Caki2 (cell line): ENCODE measurements around the gene CLDN15. TPM values are rescaled to one million over a fixed set of nuclear protein-coding genes. Genes with fewer than 3 reads are reported as not detected.

Source experiments
- DNase-seq: peaks from one replicate; pipeline ENCODE4 v3.0.0-alpha.2; 2015; ENCODE audit warnings: low read depth
- in situ Hi-C: cut with HindIII; loops from 2 replicates; pipeline ENCODE4 v1.10.0; 2016; ENCODE audit warnings: low sequenced_read_pairs, low pct_unique_long_range_greater_than_20kb, mixed read lengths
- total RNA-seq: library from RNA; depleted of rRNA; stranded (reverse); fragments of >200 nt; shearing (Covaris generic); gene quantifications from 2 replicates; pipeline ENCODE4 v1.2.3, GENCODE V29; 2014; ENCODE audit warnings: low replicate concordance

The CLDN15 gene
- total RNA-seq, 1 experiment from 2014 or later = 0.81 TPM

DNA sequence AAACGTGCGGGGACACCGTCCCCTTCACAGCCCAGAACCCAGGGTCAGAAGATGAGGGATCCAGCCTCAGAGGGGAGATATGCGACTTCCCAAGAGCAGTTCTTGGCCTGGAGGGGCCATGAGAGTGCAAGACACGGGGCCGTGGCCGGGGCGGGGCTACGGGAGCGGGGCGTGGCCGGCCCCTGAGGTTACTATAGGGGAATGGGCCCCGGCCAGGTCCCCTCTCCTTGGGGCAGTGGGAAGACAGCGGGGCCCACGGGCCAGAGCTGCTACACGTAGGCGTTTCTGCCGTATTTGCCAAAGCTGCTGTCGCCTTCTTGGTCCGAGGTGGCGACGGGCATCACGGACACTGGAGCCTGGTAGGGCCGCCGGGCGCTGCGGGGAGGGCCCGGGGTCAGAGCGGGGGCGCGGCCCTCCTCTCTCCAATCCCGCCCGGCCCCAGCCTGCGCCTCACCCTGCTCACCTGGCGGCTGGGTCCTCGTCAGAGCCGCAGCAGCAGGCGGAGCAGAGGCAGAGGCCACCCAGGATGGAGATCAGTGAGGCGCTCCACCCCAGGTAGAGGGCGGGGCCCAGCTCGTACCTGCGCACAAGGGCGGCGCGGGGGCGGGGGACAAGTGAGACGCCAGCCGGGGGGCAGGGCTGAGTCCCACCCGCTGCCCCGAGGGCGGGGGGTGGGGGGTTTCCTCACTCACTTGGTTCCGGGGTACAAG lies 5.3 kb downstream of the CLDN15 start:
- DNase-seq = no peak
- in situ Hi-C loops = no loop called here

DNA sequence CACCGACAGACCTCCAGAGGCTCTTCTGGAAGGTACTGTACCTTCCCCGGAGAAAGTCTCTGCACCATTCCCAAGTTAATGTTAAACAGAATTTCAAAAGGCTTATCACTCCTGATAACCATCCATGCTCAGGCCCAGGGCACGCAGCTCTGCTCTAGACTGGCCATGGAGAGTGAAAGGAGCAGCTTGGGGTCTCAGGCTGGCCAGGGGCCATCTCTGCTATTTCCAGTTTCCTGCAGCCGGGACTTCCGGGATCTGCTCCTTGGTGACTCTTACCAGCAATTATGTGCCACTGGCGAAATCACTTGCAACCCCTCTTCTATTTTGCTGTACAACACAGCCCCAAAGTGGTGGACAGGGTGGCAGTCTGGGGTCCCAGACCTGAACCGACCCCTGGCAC lies 6.0 kb downstream of the CLDN15 start:
- in situ Hi-C loops = no loop called here
- no peak for DNase-seq

DNA sequence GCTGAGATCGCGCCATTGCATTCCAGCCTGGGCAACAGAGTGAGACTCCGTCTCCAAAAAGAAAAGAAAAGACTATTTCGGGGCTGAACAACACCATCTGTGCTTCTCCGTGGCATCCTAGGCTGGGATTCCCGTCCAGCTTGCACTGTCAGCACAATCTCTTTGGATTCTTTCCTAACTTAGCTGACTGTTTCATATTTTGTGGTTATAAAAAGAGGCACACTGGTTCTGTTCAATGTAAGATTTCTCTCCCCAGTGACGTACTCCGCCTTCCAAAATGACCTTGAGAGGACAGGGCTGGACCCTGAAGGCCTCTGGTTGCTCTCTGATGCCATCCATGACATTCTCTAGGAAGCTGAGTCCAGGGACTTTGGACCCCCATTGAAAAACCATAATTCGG lies 10.9 kb downstream of the CLDN15 start:
- no peak for DNase-seq
- in situ Hi-C loops = no loop called here

DNA sequence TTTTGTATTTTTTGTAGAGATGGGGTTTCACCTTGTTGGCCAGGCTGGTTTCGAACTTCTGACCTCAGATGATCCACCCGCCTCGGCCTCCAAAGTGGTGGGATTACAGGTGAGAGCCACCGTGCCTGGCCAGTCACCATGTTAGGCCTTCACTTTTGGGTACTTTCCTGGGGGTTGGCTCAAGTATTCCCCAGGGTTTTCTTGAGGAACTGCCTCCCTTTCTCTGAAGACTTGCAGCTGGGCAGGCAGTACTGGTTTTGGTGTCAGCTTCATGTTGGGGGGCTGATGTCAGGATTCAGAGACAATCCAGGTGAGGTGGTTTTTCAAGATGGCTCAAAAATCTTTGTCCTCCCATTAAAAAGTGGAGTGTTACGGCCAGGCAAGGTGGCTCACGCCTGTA lies 12.0 kb downstream of the CLDN15 start:
- in situ Hi-C loops = no loop called here
- DNase-seq = no peak

DNA sequence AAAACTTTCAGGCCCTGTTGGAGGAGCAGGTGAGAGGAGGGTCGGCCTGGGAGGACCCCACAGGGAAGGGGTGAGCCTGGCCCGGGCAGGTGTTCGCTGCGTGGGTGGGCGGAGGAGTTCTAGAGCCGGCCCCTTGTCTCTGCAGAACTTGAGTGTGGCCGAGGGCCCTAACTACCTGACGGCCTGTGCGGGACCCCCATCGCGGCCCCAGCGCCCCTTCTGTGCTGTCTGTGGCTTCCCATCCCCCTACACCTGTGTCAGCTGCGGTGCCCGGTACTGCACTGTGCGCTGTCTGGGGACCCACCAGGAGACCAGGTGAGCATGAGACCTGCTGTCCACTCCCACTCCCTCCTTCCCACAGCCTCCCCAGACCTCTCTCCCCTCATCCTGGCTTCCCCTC lies 14.1 kb downstream of the CLDN15 start:
- in situ Hi-C loops = no loop called here
- DNase-seq = no peak

DNA sequence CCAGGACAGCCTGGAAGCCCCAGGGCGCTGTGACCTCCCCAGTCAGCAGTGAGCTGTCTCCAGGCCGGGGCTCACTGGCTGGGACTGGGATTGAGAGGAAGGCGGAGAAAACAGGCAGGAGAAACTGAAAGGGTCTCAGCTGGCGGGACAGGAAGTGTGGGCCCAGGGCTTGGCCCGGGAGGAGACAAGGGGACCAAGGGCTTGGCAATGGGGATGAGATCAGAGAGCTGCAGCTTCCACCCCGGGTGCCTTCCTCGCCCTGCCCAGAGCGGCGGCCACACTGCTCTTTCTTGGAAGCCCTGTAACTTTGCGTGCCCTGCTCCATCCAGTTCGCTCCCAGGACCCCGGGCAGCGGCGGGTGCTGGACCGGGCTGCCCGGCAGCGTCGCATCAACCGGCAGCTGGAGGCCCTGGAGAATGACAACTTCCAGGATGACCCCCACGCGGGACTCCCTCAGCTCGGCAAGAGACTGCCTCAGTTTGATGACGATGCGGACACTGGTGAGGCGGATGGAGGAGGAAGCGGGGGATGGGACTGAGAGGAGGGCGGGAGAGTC lies 15.2 kb downstream of the CLDN15 start:
- in situ Hi-C loops = no loop called here
- DNase-seq = no peak

DNA sequence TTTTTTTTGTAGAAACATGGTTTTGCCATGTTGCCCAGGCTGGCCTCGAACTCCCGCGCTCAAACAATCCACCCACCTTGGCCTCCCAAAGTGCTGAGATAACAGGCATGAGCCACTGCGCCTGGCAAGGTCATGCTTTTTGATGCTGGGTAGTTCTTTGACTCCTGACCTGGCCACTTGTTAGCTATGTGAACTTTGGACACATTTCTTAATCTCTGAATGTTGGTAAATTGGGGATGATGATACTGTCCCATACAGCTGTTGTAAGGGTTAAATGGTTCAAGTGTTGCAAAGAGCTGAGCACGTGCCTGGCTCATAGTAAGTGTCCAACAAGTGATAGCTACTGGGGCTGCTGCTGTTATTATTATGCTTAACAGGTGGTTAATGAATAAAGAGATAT lies 17.3 kb downstream of the CLDN15 start:
- DNase-seq = no peak
- in situ Hi-C loops = no loop called here

DNA sequence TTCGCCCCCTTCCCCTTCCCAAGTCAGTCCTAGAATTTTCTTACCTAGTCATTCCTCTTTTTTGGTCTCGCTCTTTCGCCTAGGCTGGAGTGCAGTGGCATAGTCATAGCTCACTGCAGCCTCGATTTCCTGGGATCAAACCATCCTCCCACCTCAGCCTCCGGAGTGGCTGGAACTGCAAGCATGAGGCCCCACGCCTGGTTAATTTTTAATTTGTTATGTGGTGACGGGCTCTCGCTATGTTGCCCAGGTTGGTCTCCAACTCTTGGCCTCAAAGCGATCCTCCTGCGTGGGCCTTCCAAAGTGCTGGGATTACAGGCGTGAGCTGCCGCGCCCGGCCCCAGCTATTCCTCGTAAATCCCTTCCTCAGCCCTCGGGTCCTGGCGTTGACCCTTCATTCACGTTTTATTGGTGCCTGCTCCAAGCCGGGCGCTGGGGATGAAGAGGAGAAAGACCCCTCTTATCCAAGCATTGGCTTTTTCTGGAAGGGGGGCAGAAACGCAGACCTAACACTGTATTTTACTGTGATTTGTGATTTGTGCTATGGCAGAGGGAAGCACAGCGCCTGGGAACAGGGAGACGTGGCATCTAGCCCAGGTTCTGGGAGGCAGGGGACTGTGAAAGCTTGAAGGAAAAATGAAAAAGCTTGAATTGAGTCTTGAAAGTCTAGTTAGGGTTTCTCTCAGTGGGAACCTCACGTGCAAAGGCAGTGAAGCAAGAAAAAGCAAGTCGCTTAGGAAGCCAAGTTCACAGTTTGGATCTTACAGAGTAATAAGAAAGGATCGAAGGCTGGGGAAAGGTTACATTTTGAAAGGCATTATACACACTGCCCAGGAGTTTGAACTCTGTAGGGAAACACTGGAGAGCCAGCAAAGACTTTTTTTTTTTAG lies 19.1 kb downstream of the CLDN15 start:
- DNase-seq = no peak
- in situ Hi-C loops = no loop called here

DNA sequence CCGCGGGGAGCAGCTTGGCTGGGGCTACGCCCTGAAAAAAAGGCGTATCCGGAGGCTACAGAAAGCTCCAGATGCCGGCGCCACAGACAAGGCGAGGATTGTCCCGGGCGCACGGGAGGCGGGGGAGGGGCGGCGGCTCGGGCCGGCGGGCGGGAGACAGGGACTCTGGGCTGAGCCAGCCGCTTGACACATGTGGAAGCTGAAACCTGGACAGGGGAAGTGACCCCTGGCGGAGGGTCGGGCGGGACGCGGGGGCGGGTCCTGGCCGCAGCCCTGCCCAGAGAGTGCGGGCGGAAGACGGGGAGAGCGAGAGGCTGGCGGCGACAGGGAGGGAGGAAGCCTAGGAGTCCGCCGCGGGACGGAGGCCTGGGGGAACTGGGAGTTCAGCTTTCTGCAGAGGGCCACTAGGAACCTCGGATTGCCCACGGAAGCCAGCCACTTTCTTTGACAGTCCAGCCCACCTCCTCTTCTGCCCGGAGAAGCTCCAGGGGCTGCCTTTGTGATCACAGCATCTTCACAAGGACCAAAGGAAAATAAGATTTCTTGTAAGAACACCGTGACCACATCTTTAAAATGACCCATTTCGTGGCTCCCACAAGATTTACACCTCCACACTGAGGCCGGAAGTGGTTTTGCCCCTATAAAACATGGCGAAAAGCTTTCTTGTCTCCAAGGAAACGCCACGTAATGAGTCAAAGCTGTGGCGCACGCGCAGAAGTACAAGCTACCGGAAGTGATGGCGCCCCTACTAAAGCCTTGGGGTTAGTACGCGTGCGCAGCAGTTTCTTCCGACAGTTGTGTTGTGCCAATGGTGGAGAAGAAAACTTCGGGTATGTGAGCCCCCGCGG lies 20.0 kb downstream of the CLDN15 start, which contains the start of the genes PLOD3 and ZNHIT1:
PLOD3 (minus strand) TSS at position 194 of the 848 bp plus-strand sequence. CDS start 307 bp downstream, outside the sequence.
ZNHIT1 (plus strand) TSS at position 778 of the 848 bp plus-strand sequence; CDS start at position 809, 31 bp downstream.
- DNase-seq = peak; percentile 92
- in situ Hi-C loops = no loop called here

DNA sequence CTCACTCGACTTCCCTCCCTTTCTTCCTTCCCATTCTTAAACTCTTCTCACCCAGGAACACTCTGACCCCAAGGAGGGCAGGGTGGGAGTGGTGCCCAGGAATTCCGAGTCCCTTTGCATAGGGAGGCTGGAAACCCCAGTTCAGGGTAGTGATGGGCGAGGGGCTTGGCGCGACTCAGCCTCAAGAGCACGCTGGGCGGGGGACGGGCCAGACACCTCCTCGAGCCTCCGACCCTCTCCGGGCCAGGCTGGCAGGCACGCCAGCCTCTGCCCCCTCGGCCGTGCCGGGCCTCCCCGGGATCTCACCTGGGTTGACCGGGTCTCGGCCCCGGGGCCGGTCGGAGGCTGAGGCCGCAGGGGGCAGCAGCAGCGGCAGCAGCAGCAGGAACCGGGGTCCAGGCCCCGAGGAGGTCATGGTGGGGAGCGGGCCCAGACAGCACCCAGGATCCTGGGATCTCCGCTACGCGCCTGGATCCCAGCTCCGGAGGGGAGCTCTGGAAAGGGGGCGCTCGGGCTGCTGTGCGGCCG lies 20.7 kb downstream of the CLDN15 start:
- in situ Hi-C loops = no loop called here
- DNase-seq = peak; percentile 12

DNA sequence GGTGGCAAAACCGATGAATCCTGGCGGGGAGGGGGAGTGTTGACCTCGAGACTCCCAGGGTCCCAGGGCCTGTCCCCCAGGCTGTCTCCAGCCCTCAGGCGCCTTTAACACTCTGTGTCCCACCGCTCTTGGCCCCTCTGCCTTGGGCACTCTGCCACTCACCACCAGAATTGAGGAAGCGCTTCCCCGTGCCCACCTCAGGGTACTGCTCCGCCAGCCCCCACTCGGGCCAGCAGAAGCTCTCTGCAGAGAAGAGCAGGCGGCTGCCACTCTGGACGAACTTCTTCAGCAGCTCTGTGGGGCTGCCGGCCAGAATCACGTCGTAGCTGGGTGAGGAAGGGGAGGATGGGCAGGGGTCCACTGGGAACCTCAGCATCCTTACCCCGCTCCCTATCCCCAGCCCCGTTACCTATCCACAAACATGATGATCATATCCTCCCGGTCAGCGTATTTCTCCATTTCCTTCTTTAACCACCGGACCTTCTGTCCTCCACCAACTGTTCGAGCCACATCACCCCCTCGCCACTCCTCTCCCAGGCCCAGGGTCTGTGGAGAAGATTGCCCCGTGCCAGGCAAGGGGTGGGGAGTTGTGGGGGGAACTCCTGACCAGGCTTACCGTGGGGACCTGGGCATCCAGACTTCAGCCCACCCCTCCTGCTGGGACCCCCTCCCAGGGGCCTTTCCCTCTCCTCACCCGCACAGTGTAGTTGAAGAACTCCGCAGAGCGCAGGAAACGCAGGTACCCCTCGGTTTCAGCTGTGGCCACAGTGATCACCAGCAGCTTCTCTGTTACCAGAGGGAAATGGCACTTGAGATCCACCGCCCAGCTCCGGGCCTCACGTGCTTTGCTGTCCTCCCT lies 21.4 kb downstream of the CLDN15 start:
- in situ Hi-C loops = no loop called here
- no peak for DNase-seq

DNA sequence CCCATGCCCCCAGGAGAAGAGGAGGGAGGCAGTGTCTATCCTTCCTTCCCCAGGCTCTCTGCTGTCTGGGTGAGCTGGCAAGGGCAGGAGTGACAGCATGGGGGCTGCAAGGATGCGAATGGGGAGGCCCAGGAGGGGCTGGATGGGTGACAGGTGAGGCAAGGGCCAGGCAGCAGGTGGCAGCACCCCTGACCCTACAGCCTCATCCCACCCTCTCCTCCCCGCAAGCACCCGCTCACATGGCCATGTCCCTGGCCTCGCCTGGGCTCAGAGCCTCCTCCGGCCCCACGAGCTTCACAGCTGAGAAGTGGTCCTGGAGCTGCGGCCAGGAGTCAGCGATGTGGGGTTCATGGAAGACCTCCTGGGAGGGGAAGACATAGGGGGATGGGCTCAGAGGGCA lies 25.6 kb downstream of the CLDN15 start:
- DNase-seq = no peak

DNA sequence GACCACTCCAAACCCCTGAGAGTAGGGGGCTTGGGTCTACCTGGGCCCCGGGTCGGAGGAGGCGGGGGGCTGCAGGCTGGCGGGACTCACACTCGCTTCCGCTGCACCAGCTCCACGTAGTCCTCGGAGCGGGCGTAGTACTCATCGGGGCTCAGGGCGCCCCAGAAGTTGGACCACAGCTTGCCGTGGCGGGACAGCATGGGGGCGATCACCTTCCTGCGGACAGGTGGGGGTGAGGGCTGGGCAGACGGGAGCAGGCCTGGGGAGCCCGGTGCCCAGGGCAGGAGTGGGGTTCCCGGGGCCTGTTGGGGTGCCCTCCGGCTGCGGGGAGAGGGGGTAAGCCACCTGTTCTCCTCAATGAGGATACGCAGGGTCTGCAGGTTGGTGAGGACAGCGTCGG lies 26.1 kb downstream of the CLDN15 start:
- no peak for DNase-seq
- in situ Hi-C loops = no loop called here

More for the DNA sequence above, 25.6 kb downstream of the CLDN15 start:
- in situ Hi-C loops = no loop called here

DNA sequence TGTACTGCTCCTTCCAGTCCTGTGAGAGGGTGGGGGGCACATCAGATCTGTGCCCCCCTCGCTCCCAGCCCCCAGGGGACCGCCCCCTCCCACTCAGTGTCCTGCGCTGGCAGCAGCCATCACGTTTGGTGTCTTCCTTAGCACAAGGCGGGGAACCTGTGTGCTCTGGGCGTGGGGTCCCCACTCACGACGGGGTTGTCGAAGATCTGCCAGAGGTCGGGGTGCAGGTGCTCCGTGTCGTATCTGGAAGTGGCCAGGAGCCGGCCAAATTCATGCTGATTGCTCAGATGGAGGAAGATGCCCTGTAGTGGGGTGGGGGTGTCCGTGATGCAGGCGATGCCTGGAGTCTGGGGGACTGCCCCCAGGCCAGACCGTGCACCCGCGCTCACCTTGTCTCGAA lies 27.5 kb downstream of the CLDN15 start:
- in situ Hi-C loops = no loop called here
- no peak for DNase-seq

DNA sequence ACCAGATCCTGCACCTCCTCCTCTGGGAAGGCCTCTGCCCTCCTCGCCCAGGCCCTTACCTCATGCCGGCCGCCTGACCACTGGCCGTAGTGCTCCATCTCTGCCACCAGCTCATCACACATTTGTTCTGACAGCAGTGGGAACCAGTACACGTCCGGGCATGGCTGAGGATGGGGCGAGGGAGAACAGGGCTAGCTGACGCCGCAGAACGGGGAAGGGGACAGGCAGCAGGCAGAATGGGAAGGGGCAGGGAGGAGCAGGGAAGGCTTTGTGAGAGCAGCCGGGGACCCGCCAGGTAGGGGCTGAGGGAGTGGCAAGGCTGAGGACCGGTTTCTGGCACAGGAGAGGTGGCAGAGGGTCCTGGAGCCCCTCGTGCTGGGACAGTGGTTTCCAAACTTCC lies 28.8 kb downstream of the CLDN15 start:
- no peak for DNase-seq
- in situ Hi-C loops = no loop called here

DNA sequence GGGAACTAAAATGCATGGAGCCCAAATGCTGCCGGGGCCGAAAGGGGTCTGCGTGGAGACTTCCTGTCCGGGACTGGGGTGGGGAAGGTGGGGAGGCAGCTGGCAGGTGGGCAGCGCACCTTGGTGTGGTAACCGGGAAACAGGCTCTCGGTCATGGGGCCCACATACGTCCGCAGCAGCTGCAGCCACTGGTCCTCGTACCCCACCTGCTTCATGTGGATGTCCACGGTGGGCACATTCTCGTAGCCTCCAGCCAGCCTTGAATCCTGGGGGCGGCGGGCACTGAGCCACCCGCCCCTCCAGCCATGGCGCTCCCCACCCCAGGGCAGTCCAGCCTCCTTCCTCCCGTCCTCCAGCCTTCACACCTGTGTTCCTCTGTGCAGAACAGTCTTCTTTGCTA lies 30.1 kb downstream of the CLDN15 start:
- in situ Hi-C loops = no loop called here
- no peak for DNase-seq

DNA sequence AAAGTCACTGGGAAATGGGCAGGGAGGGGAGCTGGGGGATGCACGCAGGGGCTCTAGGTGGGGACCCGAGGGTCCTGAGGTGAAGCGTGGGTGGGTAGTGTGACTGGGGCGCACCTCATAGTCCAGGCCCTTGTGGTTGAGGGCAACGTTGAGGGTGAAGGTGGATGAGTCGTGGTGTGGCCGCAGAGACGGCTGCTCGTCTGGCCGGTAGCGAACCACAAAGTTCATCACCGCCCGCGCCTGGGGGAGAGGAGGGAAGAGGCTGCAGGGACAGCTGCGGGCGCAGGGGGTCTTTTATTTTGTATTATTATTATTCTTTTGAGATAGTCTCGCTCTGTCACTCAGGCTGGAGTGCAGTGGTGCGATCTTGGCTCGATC lies 30.9 kb downstream of the CLDN15 start:
- in situ Hi-C loops = no loop called here
- no peak for DNase-seq
